Breast epithelium (tissue), 3 donors: ENCODE results near the gene LRP6.

Source experiments
- CTCF ChIP-seq, 3 donors: fragments of 450-650 bp; IDR thresholded peaks; one replicate each; pipeline ENCODE4 v1.5.1; 2016 to 2017; ENCODE audit warnings: antibody characterized with exemption in 3 of 3, mild to moderate bottlenecking in 3 of 3, moderate library complexity in 3 of 3
- POLR2AphosphoS5 ChIP-seq, 3 donors: sonication (generic); formaldehyde crosslinking; IDR thresholded peaks; one replicate each; pipeline ENCODE4 v1.6.1; 2017; ENCODE audit warnings: antibody characterized with exemption in 3 of 3

- no peak for TF ChIP-seq POLR2AphosphoS5 (IDR thresholded peaks at IDR 0.05)
- TF ChIP-seq CTCF (IDR thresholded peaks at IDR 0.05), result no peak
Measured at GRCh38 chr12:12273291-12273957, 6.6 kb upstream of the LRP6 start.
